ENCODE measurements around the gene PHACTR4. TPM values are rescaled to one million over a fixed set of nuclear protein-coding genes. Genes with fewer than 3 reads are reported as not detected.

PHACTR4 gene
- total and polyA plus RNA-seq, 2 of the 13 experiments (the other 11 are each of a cell fraction or from before 2014, with no cell fraction given), result 13.9 to 17.1 TPM

- TF ChIP-seq CCAR2 (optimal IDR thresholded peaks at IDR 0.05; ENCODE audit: low read depth, low read length) (peak; percentile 58), TP53 (CRISPR knock-in tag; conservative IDR thresholded peaks at IDR 0.05) (no peak), ZNF781 (CRISPR knock-in tag; IDR thresholded peaks at IDR 0.05; ENCODE audit: borderline replicate concordance, not compliant biosample characterization) (no peak), PCBP2 (optimal IDR thresholded peaks at IDR 0.05; ENCODE audit: low read depth, low read length, poor library complexity, severe bottlenecking) (no peak), MLLT10 (CRISPR knock-in tag; IDR thresholded peaks at IDR 0.05) (no peak), ZNF660 (CRISPR knock-in tag; IDR thresholded peaks at IDR 0.05; ENCODE audit: borderline replicate concordance, low read depth) (no peak), MAFF (IDR thresholded peaks at IDR 0.05; ENCODE audit: low read depth, low read length) (no peak), ZNF816 (CRISPR knock-in tag; IDR thresholded peaks at IDR 0.05; ENCODE audit: borderline replicate concordance) (no peak; the same call in 1 of the 2 replicates), MBD4 (IDR thresholded peaks at IDR 0.05; ENCODE audit: borderline replicate concordance, low read length) (no peak), HDAC1 (CRISPR knock-in tag; IDR thresholded peaks at IDR 0.05) (no peak), ZNF564 (CRISPR knock-in tag; IDR thresholded peaks at IDR 0.05) (0 out of 2 replicates have a peak, but pooled peaks have one; percentile 31), ZNF788 (CRISPR knock-in tag; IDR thresholded peaks at IDR 0.05; ENCODE audit: borderline replicate concordance) (peak; percentile 73; the same call in 1 of the 2 replicates), DR1 (CRISPR knock-in tag; IDR thresholded peaks at IDR 0.05) (no peak), ZNF605 (CRISPR knock-in tag; IDR thresholded peaks at IDR 0.05) (0 out of 2 replicates have a peak, but pooled peaks have one; percentile 40), HOXA3 (CRISPR knock-in tag; IDR thresholded peaks at IDR 0.05) (peak; percentile 24; the same call in 1 of the 2 replicates), ERF (CRISPR knock-in tag; IDR thresholded peaks at IDR 0.05) (no peak; the same call in 1 of the 2 replicates), ZNF891 (CRISPR knock-in tag; IDR thresholded peaks at IDR 0.05) (no peak), ZSCAN25 (CRISPR knock-in tag; IDR thresholded peaks at IDR 0.05) (peak; percentile 5; the same call in 1 of the 2 replicates), ZMYM2 (CRISPR knock-in tag; IDR thresholded peaks at IDR 0.05) (no peak), ZNF674 (CRISPR knock-in tag; IDR thresholded peaks at IDR 0.05; ENCODE audit: low read depth) (0 out of 2 replicates have a peak, but pooled peaks have one; percentile 75), KDM5B (CRISPR knock-in tag; IDR thresholded peaks at IDR 0.05; ENCODE audit: borderline replicate concordance) (no peak; the same call in 1 of the 2 replicates)
- TF ChIP-seq, protein P1, sequence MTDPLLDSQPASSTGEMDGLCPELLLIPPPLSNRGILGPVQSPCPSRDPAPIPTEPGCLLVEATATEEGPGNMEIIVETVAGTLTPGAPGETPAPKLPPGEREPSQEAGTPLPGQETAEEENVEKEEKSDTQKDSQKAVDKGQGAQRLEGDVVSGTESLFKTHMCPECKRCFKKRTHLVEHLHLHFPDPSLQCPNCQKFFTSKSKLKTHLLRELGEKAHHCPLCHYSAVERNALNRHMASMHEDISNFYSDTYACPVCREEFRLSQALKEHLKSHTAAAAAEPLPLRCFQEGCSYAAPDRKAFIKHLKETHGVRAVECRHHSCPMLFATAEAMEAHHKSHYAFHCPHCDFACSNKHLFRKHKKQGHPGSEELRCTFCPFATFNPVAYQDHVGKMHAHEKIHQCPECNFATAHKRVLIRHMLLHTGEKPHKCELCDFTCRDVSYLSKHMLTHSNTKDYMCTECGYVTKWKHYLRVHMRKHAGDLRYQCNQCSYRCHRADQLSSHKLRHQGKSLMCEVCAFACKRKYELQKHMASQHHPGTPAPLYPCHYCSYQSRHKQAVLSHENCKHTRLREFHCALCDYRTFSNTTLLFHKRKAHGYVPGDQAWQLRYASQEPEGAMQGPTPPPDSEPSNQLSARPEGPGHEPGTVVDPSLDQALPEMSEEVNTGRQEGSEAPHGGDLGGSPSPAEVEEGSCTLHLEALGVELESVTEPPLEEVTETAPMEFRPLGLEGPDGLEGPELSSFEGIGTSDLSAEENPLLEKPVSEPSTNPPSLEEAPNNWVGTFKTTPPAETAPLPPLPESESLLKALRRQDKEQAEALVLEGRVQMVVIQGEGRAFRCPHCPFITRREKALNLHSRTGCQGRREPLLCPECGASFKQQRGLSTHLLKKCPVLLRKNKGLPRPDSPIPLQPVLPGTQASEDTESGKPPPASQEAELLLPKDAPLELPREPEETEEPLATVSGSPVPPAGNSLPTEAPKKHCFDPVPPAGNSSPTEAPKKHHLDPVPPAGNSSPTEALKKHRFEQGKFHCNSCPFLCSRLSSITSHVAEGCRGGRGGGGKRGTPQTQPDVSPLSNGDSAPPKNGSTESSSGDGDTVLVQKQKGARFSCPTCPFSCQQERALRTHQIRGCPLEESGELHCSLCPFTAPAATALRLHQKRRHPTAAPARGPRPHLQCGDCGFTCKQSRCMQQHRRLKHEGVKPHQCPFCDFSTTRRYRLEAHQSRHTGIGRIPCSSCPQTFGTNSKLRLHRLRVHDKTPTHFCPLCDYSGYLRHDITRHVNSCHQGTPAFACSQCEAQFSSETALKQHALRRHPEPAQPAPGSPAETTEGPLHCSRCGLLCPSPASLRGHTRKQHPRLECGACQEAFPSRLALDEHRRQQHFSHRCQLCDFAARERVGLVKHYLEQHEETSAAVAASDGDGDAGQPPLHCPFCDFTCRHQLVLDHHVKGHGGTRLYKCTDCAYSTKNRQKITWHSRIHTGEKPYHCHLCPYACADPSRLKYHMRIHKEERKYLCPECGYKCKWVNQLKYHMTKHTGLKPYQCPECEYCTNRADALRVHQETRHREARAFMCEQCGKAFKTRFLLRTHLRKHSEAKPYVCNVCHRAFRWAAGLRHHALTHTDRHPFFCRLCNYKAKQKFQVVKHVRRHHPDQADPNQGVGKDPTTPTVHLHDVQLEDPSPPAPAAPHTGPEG (CRISPR knock-in tag; IDR thresholded peaks at IDR 0.05), result 0 out of 2 replicates have a peak, but pooled peaks have one; percentile 15
- TF ChIP-seq, protein P2, sequence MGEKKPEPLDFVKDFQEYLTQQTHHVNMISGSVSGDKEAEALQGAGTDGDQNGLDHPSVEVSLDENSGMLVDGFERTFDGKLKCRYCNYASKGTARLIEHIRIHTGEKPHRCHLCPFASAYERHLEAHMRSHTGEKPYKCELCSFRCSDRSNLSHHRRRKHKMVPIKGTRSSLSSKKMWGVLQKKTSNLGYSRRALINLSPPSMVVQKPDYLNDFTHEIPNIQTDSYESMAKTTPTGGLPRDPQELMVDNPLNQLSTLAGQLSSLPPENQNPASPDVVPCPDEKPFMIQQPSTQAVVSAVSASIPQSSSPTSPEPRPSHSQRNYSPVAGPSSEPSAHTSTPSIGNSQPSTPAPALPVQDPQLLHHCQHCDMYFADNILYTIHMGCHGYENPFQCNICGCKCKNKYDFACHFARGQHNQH (CRISPR knock-in tag; IDR thresholded peaks at IDR 0.05), result peak; percentile 73
Observed at GRCh38 chr1:28518000-28518744, 148.6 kb downstream of the PHACTR4 start (continued).
